HCT116 (cell line): Measurements from ENCODE around the gene MYH7. TPM values are rescaled to one million over a fixed set of nuclear protein-coding genes. Genes with fewer than 3 reads are reported as not detected.

ENCODE experiments used
- ATAC-seq: fragments of 200-7000 bp; cut with Tn5 transposase; 2 replicates; pipeline ENCODE4 v1.9.1; 2020; ENCODE audit warnings: mild to moderate bottlenecking, moderate library complexity
- BruUV-seq: library from RNA; stranded (reverse); fragments of 400-500 nt; replicated peaks from 2 replicates; lab custom pipeline; 2021; lab: Mats Ljungman, UMichigan
- CTCF ChIA-PET: fragments of 300-600 bp; sonication (Branson Sonifier 250); formaldehyde crosslinking; loops from one replicate; lab custom pipeline; 2021; ENCODE audit warnings: antibody characterized with exemption; lab: Charles Lee
- POLR2A ChIA-PET: fragments of 300-600, 350-600 bp; sonication (Branson Sonifier 250); formaldehyde crosslinking; loops from one replicate; lab custom pipeline; 2021; ENCODE audit warnings: antibody characterized with exemption; lab: Charles Lee
- RAD21 ChIA-PET, 2 experiments: fragments of 300-600 bp; sonication (Branson Sonifier 250); formaldehyde crosslinking; loops; one replicate each; lab custom pipeline; 2023; ENCODE audit warnings: low total read pairs in 2 of 2; ENCODE audit not compliant: uncharacterized antibody in 2 of 2, unreplicated experiment in 2 of 2, low non-redundant PET in 1 of 2; lab: Charles Lee
- DNase-seq: peaks from one replicate; pipeline ENCODE4 v3.0.0-alpha.2; 2010; ENCODE audit warnings: low read depth, low spot score
- H2AFZ ChIP-seq: fragments of 200-600 bp; shearing (Covaris generic), sonication (generic); 2 replicates; pipeline ENCODE4 v1.6.1; 2017; ENCODE audit warnings: low read depth, mixed run types, mixed read lengths, antibody characterized with exemption, low read length; ENCODE audit not compliant: poor library complexity, severe bottlenecking
- H3K27ac ChIP-seq: 2 replicates; pipeline ENCODE4 v1.5.1; 2012; ENCODE audit warnings: low read depth, low read length
- H3K27me3 ChIP-seq: fragments of 200-600 bp; sonication (generic); 2 replicates; pipeline ENCODE4 v1.6.1; 2016; ENCODE audit warnings: mixed run types, low read length, mixed read lengths; ENCODE audit not compliant: insufficient read depth
- H3K36me3 ChIP-seq, 2 experiments: fragments of 200-500 bp in 1 of 2; fragments of 200-600 bp in 1 of 2; sonication (Bioruptor generic) in 1 of 2; sonication (generic) in 1 of 2; 2 replicates each; pipeline versions ENCODE4 v1.5.1 to v1.6.1; 2014 to 2016; ENCODE audit warnings: low read length in 2 of 2, inconsistent platforms in 1 of 2, mixed read lengths in 1 of 2, mixed run types in 1 of 2; ENCODE audit not compliant: insufficient read depth in 2 of 2, control insufficient read depth in 1 of 2
- H3K4me1 ChIP-seq, 2 experiments: fragments of 200-600 bp in 1 of 2; sonication (generic) in 1 of 2; 2 replicates each; pipeline versions ENCODE4 v1.5.1 to v1.6.1; 2012 to 2017; ENCODE audit warnings: low read length in 2 of 2, inconsistent platforms in 1 of 2, mild to moderate bottlenecking in 1 of 2, mixed read lengths in 1 of 2, mixed run types in 1 of 2, moderate library complexity in 1 of 2; ENCODE audit not compliant: insufficient read depth in 2 of 2, control insufficient read depth in 1 of 2
- H3K4me2 ChIP-seq: fragments of 200-600 bp; sonication (generic); 2 replicates; pipeline ENCODE4 v1.6.1; 2017; ENCODE audit warnings: mixed run types, low read length, mixed read lengths
- H3K4me3 ChIP-seq, 2 experiments: fragments of 200-600 bp in 1 of 2; sonication (generic) in 1 of 2; replicated peaks in 1 of 2; 2 replicates each; pipeline ENCODE4 v1.5.1; 2011 to 2016; ENCODE audit warnings: low read length in 2 of 2, control low read depth in 1 of 2, low read depth in 1 of 2, mild to moderate bottlenecking in 1 of 2, mixed read lengths in 1 of 2, mixed run types in 1 of 2
- H3K79me2 ChIP-seq: fragments of 200-600 bp; sonication (generic); 2 replicates; pipeline ENCODE4 v1.6.1; 2017; ENCODE audit warnings: mild to moderate bottlenecking, mixed run types, low read length, moderate library complexity, mixed read lengths; ENCODE audit not compliant: insufficient read depth
- H3K9ac ChIP-seq: fragments of 200-600 bp; sonication (generic); 2 replicates; pipeline ENCODE4 v1.6.1; 2016; ENCODE audit warnings: low read length, mixed read lengths
- H3K9me2 ChIP-seq: fragments of 200-600 bp; sonication (generic), shearing (Covaris generic); 2 replicates; pipeline ENCODE4 v1.6.1; 2017; ENCODE audit warnings: mixed run types, mild to moderate bottlenecking, moderate library complexity; ENCODE audit not compliant: insufficient read depth
- H3K9me3 ChIP-seq, 2 experiments: fragments of 200-500 bp in 1 of 2; fragments of 200-600 bp in 1 of 2; sonication (Bioruptor generic) in 1 of 2; sonication (generic) in 1 of 2; 2 replicates each; pipeline ENCODE4 v1.6.1; 2014 to 2017; ENCODE audit warnings: low read length in 2 of 2, mixed read lengths in 2 of 2, inconsistent platforms in 1 of 2, low read depth in 1 of 2, mild to moderate bottlenecking in 1 of 2, mixed run types in 1 of 2, moderate library complexity in 1 of 2; ENCODE audit not compliant: control insufficient read depth in 1 of 2, insufficient read depth in 1 of 2
- H4K20me1 ChIP-seq: fragments of 200-600 bp; sonication (generic), shearing (Covaris generic); 2 replicates; pipeline ENCODE4 v1.6.1; 2017; ENCODE audit warnings: mixed run types, mild to moderate bottlenecking, moderate library complexity; ENCODE audit not compliant: insufficient read depth
- CEBPB ChIP-seq: IDR thresholded peaks from 2 replicates; pipeline ENCODE4 v1.6.1; 2012; ENCODE audit warnings: low read depth
- EGR1 ChIP-seq: IDR thresholded peaks from 2 replicates; pipeline ENCODE4 v1.6.1; 2012; ENCODE audit warnings: low read depth
- ELF1 ChIP-seq: IDR thresholded peaks from 2 replicates; pipeline ENCODE4 v1.6.1; 2012; ENCODE audit warnings: low read depth, borderline replicate concordance
- EZH2 ChIP-seq: fragments of 200-600 bp; sonication (generic); IDR thresholded peaks from 2 replicates; pipeline ENCODE4 v1.6.1; 2017; ENCODE audit warnings: antibody characterized with exemption, mixed run types
- FOSL1 ChIP-seq: IDR thresholded peaks from 2 replicates; pipeline ENCODE4 v1.6.1; 2012; ENCODE audit warnings: low read depth
- JUND ChIP-seq: IDR thresholded peaks from 2 replicates; pipeline ENCODE4 v1.6.1; 2012
- POLR2A ChIP-seq: IDR thresholded peaks from 2 replicates; pipeline ENCODE4 v1.7.0; 2011; ENCODE audit warnings: borderline replicate concordance; ENCODE audit not compliant: insufficient read depth, insufficient read length; ENCODE audit errors: extremely low read depth
- POLR2AphosphoS5 ChIP-seq: IDR thresholded peaks from 2 replicates; pipeline ENCODE4 v1.6.1; 2011; ENCODE audit warnings: mild to moderate bottlenecking, low read depth, low read length, moderate library complexity
- RAD21 ChIP-seq: IDR thresholded peaks from 2 replicates; pipeline ENCODE4 v1.6.1; 2012; ENCODE audit warnings: low read depth, mild to moderate bottlenecking
- SIN3A ChIP-seq: IDR thresholded peaks from 2 replicates; pipeline ENCODE4 v1.6.1; 2012; ENCODE audit warnings: low read depth
- SP1 ChIP-seq: IDR thresholded peaks from 2 replicates; pipeline ENCODE4 v1.6.1; 2012; ENCODE audit warnings: low read depth
- SRF ChIP-seq: IDR thresholded peaks from 2 replicates; pipeline ENCODE4 v1.6.1; 2012; ENCODE audit warnings: low read depth
- YY1 ChIP-seq: IDR thresholded peaks from 2 replicates; pipeline ENCODE4 v1.6.1; 2011; ENCODE audit warnings: low read length, low read depth, moderate library complexity, mild to moderate bottlenecking; ENCODE audit not compliant: insufficient replicate concordance; ENCODE audit errors: extremely low read depth
- intact Hi-C: fragments of 100-400 bp; cut with micrococcal nuclease; formaldehyde crosslinking; loops from 2 replicates; pipeline ENCODE4 v1.10.0; 2022
- total RNA-seq: library from RNA; stranded (reverse); gene quantifications from one replicate; pipeline ENCODE4 v1.2.1, GENCODE V29; 2021; ENCODE audit not compliant: unreplicated experiment
- TF ChIP-seq, protein P1 (sequence below): IDR thresholded peaks from 2 replicates; pipeline ENCODE4 v1.6.1; 2011; ENCODE audit warnings: mild to moderate bottlenecking, low read length, moderate library complexity; ENCODE audit not compliant: insufficient replicate concordance; ENCODE audit errors: extremely low read depth
- TF ChIP-seq, protein P2 (sequence below), 3 experiments: fragments of 200-600 bp in 1 of 3; sonication (generic) in 1 of 3; IDR thresholded peaks in 2 of 3; conservative IDR thresholded peaks in 1 of 3; 2 replicates each; pipeline ENCODE4 v1.5.1; 2012 to 2017; ENCODE audit warnings: low read depth in 2 of 3, low read length in 2 of 3, antibody characterized with exemption in 1 of 3, borderline replicate concordance in 1 of 3, control low read depth in 1 of 3, mild to moderate bottlenecking in 1 of 3, mixed read lengths in 1 of 3, mixed run types in 1 of 3, moderate library complexity in 1 of 3; ENCODE audit not compliant: insufficient read depth in 1 of 3
- TF ChIP-seq, protein P3 (sequence below): IDR thresholded peaks from 2 replicates; pipeline ENCODE4 v1.6.1; 2012; ENCODE audit warnings: low read depth
- TF ChIP-seq, protein P4 (sequence below): IDR thresholded peaks from 2 replicates; pipeline ENCODE4 v1.6.1; 2012
- TF ChIP-seq, protein P5 (sequence below): IDR thresholded peaks from 2 replicates; pipeline ENCODE4 v1.6.1; 2012

MYH7 gene
- total RNA-seq, 1 experiment from 2014 or later: not detected

DNA sequence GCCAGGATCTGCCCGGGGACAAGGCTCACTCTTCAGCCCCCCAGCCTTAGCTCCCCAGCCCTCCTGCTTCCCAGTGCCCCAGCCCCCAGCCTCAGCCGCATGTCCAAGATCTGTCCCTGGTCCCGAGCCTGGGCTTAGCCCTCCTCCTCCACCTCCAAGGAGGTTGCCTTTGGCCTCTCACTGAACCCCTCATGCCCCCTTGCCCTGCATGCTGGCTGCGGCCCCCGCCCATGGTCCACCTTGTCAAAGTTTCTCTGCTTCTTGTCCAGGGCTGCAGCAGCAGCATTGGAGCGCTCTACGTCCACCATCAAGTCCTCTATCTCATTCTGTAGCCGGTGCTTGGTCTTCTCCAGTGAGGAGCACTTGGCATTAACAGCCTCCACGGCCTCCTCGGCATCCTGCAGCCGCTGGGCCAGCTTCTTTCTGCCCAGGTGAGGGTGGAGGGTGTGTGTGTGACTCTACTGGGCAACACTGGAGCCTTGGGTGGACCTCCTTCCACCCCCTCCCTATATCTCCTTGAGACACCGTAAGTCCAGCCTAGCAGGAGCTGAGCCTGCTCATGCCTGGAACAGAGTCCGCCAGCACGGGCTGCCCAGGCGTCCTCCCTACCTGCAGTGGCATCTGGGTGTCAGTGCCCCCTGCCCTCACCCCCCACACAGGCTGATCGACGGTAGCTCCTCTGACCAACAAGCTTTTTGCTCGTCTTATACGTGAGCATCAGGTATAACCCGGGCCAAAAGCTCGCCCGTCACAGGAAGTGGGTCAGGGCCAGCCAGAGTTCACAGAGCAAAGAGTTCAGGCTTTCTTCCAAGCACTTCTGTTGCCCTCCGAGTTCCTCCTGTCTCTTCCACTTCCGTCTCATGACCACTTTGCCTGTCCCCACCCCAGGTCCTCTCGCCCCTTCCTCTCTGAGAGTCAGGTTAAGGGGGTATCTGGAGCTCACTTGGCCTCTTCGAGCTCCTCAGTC is 47.3 kb downstream of the MYH7 start:
- no peaks in the 10 kb centered on the region for H3K4me1 ChIP-seq
- H3K27ac ChIP-seq: no peak overlapping the region
- intact Hi-C loops: no loop called here
- ATAC-seq: no peak
- no peak overlapping the region for H2AFZ ChIP-seq
- no peaks in the 10 kb centered on the region for H3K9me2 ChIP-seq
- H3K4me2 ChIP-seq: no peak overlapping the region
- POLR2A ChIA-PET: no interaction called here
- TF ChIP-seq POLR2A (no peak), EGR1 (no peak), EZH2 (no peak), YY1 (no peak), CEBPB (no peak), FOSL1 (no peak), RAD21 (no peak), SIN3A (no peak), SRF (no peak), ELF1 (no peak), JUND (no peak), POLR2AphosphoS5 (no peak), SP1 (no peak)
- TF ChIP-seq, protein P1, sequence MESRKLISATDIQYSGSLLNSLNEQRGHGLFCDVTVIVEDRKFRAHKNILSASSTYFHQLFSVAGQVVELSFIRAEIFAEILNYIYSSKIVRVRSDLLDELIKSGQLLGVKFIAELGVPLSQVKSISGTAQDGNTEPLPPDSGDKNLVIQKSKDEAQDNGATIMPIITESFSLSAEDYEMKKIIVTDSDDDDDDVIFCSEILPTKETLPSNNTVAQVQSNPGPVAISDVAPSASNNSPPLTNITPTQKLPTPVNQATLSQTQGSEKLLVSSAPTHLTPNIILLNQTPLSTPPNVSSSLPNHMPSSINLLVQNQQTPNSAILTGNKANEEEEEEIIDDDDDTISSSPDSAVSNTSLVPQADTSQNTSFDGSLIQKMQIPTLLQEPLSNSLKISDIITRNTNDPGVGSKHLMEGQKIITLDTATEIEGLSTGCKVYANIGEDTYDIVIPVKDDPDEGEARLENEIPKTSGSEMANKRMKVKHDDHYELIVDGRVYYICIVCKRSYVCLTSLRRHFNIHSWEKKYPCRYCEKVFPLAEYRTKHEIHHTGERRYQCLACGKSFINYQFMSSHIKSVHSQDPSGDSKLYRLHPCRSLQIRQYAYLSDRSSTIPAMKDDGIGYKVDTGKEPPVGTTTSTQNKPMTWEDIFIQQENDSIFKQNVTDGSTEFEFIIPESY: no peak
- TF ChIP-seq, protein P2, sequence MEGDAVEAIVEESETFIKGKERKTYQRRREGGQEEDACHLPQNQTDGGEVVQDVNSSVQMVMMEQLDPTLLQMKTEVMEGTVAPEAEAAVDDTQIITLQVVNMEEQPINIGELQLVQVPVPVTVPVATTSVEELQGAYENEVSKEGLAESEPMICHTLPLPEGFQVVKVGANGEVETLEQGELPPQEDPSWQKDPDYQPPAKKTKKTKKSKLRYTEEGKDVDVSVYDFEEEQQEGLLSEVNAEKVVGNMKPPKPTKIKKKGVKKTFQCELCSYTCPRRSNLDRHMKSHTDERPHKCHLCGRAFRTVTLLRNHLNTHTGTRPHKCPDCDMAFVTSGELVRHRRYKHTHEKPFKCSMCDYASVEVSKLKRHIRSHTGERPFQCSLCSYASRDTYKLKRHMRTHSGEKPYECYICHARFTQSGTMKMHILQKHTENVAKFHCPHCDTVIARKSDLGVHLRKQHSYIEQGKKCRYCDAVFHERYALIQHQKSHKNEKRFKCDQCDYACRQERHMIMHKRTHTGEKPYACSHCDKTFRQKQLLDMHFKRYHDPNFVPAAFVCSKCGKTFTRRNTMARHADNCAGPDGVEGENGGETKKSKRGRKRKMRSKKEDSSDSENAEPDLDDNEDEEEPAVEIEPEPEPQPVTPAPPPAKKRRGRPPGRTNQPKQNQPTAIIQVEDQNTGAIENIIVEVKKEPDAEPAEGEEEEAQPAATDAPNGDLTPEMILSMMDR (IDR thresholded peaks at IDR 0.05 in 2 of 3, conservative IDR thresholded peaks at IDR 0.05 in 1 of 3; ENCODE audit: borderline replicate concordance in 1 of 3, insufficient read depth in 1 of 3, low read depth in 2 of 3, low read length in 2 of 3): no peak
- TF ChIP-seq, protein P3, sequence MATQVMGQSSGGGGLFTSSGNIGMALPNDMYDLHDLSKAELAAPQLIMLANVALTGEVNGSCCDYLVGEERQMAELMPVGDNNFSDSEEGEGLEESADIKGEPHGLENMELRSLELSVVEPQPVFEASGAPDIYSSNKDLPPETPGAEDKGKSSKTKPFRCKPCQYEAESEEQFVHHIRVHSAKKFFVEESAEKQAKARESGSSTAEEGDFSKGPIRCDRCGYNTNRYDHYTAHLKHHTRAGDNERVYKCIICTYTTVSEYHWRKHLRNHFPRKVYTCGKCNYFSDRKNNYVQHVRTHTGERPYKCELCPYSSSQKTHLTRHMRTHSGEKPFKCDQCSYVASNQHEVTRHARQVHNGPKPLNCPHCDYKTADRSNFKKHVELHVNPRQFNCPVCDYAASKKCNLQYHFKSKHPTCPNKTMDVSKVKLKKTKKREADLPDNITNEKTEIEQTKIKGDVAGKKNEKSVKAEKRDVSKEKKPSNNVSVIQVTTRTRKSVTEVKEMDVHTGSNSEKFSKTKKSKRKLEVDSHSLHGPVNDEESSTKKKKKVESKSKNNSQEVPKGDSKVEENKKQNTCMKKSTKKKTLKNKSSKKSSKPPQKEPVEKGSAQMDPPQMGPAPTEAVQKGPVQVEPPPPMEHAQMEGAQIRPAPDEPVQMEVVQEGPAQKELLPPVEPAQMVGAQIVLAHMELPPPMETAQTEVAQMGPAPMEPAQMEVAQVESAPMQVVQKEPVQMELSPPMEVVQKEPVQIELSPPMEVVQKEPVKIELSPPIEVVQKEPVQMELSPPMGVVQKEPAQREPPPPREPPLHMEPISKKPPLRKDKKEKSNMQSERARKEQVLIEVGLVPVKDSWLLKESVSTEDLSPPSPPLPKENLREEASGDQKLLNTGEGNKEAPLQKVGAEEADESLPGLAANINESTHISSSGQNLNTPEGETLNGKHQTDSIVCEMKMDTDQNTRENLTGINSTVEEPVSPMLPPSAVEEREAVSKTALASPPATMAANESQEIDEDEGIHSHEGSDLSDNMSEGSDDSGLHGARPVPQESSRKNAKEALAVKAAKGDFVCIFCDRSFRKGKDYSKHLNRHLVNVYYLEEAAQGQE: no peak
- TF ChIP-seq, protein P4, sequence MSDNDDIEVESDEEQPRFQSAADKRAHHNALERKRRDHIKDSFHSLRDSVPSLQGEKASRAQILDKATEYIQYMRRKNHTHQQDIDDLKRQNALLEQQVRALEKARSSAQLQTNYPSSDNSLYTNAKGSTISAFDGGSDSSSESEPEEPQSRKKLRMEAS: no peak
- TF ChIP-seq, protein P5, sequence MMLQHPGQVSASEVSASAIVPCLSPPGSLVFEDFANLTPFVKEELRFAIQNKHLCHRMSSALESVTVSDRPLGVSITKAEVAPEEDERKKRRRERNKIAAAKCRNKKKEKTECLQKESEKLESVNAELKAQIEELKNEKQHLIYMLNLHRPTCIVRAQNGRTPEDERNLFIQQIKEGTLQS: no peak
- TF ChIP-seq, all 23 proteins: peak for 0
- H3K4me3 ChIP-seq: no peak overlapping the region
- BruUV-seq: no TSS peak
- no peaks in the 10 kb centered on the region for H4K20me1 ChIP-seq
- H3K27me3 ChIP-seq: peaks cover 13% of the 10 kb centered on the region; the same call in 1 of the 2 replicates
- H3K9ac ChIP-seq: no peak overlapping the region
- H3K9me3 ChIP-seq: no peaks in the 10 kb centered on the region
- ChIA-PET CTCF (interaction anchor here (1.0 kb wide), 1 partner anchor 8 kb away, joined by 5 read pairs; no protein-coding TSS in a partner anchor), RAD21 (no interaction called here)
- DNase-seq: no peak
- no peaks in the 10 kb centered on the region for H3K36me3 ChIP-seq
- H3K79me2 ChIP-seq: no peaks in the 10 kb centered on the region
